ENCODE measurements around the gene TRPM3. TPM values are rescaled to one million over a fixed set of nuclear protein-coding genes. Genes with fewer than 3 reads are reported as not detected.

The TRPM3 gene
- total and polyA plus RNA-seq, 2 of the 13 experiments (the other 11 are each of a cell fraction or from before 2014, with no cell fraction given): not detected

DNA sequence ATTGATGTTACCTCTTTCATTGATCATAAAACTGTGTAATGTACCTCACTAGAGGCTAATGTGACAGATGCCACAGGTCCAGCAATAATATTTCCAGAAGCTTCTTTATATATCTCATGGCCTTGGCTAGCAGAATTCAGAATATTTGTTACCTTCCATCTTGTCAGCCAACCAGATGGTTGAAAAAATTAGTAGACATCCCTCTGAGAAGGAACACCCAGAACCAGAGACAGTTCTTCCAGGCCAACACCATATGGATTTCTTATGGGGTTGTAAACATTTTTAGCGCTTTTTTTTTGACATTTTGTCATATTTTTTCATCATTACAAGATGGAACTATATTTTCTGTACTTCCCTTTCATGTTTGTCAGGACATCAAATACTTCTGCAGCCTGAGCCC lies 428.2 kb downstream of the TRPM3 start (continued):
- TF ChIP-seq, protein P1, sequence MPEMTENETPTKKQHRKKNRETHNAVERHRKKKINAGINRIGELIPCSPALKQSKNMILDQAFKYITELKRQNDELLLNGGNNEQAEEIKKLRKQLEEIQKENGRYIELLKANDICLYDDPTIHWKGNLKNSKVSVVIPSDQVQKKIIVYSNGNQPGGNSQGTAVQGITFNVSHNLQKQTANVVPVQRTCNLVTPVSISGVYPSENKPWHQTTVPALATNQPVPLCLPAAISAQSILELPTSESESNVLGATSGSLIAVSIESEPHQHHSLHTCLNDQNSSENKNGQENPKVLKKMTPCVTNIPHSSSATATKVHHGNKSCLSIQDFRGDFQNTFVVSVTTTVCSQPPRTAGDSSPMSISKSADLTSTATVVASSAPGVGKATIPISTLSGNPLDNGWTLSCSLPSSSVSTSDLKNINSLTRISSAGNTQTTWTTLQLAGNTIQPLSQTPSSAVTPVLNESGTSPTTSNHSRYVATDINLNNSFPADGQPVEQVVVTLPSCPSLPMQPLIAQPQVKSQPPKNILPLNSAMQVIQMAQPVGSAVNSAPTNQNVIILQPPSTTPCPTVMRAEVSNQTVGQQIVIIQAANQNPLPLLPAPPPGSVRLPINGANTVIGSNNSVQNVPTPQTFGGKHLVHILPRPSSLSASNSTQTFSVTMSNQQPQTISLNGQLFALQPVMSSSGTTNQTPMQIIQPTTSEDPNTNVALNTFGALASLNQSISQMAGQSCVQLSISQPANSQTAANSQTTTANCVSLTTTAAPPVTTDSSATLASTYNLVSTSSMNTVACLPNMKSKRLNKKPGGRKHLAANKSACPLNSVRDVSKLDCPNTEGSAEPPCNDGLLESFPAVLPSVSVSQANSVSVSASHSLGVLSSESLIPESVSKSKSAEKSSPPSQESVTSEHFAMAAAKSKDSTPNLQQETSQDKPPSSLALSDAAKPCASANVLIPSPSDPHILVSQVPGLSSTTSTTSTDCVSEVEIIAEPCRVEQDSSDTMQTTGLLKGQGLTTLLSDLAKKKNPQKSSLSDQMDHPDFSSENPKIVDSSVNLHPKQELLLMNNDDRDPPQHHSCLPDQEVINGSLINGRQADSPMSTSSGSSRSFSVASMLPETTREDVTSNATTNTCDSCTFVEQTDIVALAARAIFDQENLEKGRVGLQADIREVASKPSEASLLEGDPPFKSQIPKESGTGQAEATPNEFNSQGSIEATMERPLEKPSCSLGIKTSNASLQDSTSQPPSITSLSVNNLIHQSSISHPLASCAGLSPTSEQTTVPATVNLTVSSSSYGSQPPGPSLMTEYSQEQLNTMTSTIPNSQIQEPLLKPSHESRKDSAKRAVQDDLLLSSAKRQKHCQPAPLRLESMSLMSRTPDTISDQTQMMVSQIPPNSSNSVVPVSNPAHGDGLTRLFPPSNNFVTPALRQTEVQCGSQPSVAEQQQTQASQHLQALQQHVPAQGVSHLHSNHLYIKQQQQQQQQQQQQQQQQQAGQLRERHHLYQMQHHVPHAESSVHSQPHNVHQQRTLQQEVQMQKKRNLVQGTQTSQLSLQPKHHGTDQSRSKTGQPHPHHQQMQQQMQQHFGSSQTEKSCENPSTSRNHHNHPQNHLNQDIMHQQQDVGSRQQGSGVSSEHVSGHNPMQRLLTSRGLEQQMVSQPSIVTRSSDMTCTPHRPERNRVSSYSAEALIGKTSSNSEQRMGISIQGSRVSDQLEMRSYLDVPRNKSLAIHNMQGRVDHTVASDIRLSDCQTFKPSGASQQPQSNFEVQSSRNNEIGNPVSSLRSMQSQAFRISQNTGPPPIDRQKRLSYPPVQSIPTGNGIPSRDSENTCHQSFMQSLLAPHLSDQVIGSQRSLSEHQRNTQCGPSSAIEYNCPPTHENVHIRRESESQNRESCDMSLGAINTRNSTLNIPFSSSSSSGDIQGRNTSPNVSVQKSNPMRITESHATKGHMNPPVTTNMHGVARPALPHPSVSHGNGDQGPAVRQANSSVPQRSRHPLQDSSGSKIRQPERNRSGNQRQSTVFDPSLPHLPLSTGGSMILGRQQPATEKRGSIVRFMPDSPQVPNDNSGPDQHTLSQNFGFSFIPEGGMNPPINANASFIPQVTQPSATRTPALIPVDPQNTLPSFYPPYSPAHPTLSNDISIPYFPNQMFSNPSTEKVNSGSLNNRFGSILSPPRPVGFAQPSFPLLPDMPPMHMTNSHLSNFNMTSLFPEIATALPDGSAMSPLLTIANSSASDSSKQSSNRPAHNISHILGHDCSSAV (CRISPR knock-in tag; IDR thresholded peaks at IDR 0.05; ENCODE audit: borderline replicate concordance): no peak
- TF ChIP-seq ZNF33B (CRISPR knock-in tag; IDR thresholded peaks at IDR 0.05) (no peak), MXI1 (IDR thresholded peaks at IDR 0.05; ENCODE audit: borderline replicate concordance, low read depth, low read length) (no peak), ZNF17 (CRISPR knock-in tag; IDR thresholded peaks at IDR 0.05) (no peak), IKZF4 (CRISPR knock-in tag; IDR thresholded peaks at IDR 0.05; ENCODE audit: borderline replicate concordance, low read depth, not compliant biosample characterization) (no peak)

DNA sequence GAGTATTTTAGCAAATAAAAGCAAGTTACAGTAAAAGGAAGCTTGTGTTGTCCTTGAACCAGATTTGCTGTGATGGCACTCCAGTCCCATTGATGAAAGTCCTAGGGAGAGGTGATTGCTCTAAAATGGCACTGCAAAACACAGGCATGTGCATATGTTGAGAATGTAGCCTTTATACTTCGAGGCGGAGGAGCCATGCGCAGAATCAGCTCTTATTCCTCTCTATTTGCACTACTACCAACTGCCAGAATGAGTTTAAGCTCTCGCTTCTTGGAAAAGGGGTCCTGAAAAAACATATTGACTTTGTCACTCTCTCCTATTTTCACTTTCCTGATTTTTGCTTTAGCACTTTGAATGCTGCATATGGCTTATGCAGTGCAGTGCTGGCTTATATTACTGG lies 429.0 kb downstream of the TRPM3 start:
- Histone ChIP-seq H3K4me1 (ENCODE audit: insufficient read depth, low read length) (no peaks in the 10 kb centered on the region), H3K36me3 (replicated peaks in 1 of 2; ENCODE audit: control insufficient read depth in 1 of 2, insufficient read depth in 2 of 2, low read length in 2 of 2) (no peaks in the 10 kb centered on the region), H3K79me2 (ENCODE audit: insufficient read depth, low read length) (no peaks in the 10 kb centered on the region), H3K27me3 (ENCODE audit: control insufficient read depth in 1 of 2, insufficient read depth in 2 of 2, low read length in 2 of 2) (peaks cover 0 to 7% of the 10 kb centered on the region in 2 experiments; a peak in 1 of 5 replicates), H3K9me3 (ENCODE audit: low read length) (no peaks in the 10 kb centered on the region), H4K20me1 (ENCODE audit: insufficient read depth, low read length) (no peaks in the 10 kb centered on the region), H3K9ac (ENCODE audit: insufficient read depth, low read depth, low read length) (no peak overlapping the region), H2AFZ (ENCODE audit: low read length) (no peak overlapping the region), H3K4me3 (replicated peaks in 1 of 3; ENCODE audit: insufficient read depth in 1 of 3, low read depth in 2 of 3, low read length in 3 of 3) (no peak overlapping the region), H3K27ac (ENCODE audit: extremely low read length, insufficient read depth, low read length) (no peak overlapping the region), H3K4me2 (ENCODE audit: low read depth, low read length) (no peak overlapping the region)
- WGBS (ENCODE audit: low lambda C conversion rate): 52% methylated on average over 4 of the region's 4 CpGs
- ATAC-seq (no peak), FAIRE-seq (no peak), DNase-seq (ENCODE audit: low spot score) (no peak)
- TF ChIP-seq MTF1 (CRISPR knock-in tag; IDR thresholded peaks at IDR 0.05) (no peak), MTA3 (CRISPR knock-in tag; IDR thresholded peaks at IDR 0.05) (no peak), NR2F1 (CRISPR knock-in tag; IDR thresholded peaks at IDR 0.05) (no peak), ZNF329 (CRISPR knock-in tag; IDR thresholded peaks at IDR 0.05; ENCODE audit: low read depth) (no peak), SAFB2 (CRISPR knock-in tag; IDR thresholded peaks at IDR 0.05; ENCODE audit: borderline replicate concordance, low read depth) (no peak)
- TF ChIP-seq, protein P2, sequence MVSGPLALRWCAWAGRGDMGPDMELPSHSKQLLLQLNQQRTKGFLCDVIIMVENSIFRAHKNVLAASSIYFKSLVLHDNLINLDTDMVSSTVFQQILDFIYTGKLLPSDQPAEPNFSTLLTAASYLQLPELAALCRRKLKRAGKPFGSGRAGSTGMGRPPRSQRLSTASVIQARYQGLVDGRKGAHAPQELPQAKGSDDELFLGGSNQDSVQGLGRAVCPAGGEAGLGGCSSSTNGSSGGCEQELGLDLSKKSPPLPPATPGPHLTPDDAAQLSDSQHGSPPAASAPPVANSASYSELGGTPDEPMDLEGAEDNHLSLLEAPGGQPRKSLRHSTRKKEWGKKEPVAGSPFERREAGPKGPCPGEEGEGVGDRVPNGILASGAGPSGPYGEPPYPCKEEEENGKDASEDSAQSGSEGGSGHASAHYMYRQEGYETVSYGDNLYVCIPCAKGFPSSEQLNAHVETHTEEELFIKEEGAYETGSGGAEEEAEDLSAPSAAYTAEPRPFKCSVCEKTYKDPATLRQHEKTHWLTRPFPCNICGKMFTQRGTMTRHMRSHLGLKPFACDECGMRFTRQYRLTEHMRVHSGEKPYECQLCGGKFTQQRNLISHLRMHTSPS (CRISPR knock-in tag; IDR thresholded peaks at IDR 0.05; ENCODE audit: low read depth): no peak
- POLR2A ChIA-PET: no interaction called here
- in situ Hi-C loops (cut with HindIII; ENCODE audit: extremely low pct_ligation_motif_present, low pct_unique_long_range_greater_than_20kb): no loop called here
- no TSS peak for BruUV-seq (replicated peaks)
- CTCF ChIA-PET (ENCODE audit: low intra/inter-chr PET ratio, low total read pairs): no interaction called here
- intact Hi-C loops (cut with micrococcal nuclease; ENCODE audit: unreplicated experiment): no loop called here

Measured in HepG2 (cell line).